ENCODE results near the gene SLC33A1. TPM values are rescaled to one million over a fixed set of nuclear protein-coding genes. Genes with fewer than 3 reads are reported as not detected.

SLC33A1 gene
- total and polyA plus RNA-seq, 2 of the 13 experiments (the other 11 are each of a cell fraction or from before 2014, with no cell fraction given) = 20.0 to 32.1 TPM

DNA sequence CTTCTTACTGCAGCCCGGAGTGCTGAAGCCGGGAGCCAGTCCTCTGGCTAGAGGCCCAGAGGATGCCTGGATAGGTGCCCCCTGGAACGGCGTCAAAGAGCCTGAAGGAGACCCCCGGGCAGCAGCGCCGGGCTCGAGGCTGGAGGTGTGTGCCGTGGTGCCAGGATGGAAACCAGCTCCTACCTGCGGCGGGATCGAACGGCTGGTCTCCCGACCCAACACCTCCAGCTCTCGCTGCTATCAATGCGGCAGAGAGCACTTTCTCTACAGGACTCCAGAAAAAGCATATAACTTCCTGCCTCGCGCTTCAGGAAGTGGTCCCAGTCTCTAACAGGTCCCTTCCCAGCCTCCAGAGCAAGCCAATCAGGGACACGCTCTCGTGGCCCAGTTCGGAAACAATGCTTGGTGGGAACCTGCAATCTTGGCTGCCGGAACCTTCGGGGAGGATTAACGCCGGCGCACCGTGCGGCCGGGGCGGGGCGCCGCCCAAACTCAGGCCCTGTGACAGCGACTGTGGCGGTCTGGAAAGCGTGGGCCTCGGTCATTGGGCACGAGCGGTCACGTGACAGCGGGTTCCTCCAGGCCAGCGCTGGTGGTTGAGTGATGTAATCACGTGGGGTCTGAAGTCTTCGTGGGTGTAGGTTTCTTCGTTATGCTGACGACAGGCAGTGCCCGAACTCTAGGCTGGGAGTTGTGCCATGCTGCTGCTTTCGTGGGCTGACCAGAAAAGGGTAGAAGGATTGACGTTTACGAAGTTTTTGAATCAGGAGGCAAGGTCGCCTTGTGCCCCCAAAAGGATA lies at the start of gene SLC33A1 (continued):
- TF ChIP-seq ZSCAN21 (CRISPR knock-in tag; IDR thresholded peaks at IDR 0.05; ENCODE audit: borderline replicate concordance) = peak; percentile 92
- TF ChIP-seq, protein P1, sequence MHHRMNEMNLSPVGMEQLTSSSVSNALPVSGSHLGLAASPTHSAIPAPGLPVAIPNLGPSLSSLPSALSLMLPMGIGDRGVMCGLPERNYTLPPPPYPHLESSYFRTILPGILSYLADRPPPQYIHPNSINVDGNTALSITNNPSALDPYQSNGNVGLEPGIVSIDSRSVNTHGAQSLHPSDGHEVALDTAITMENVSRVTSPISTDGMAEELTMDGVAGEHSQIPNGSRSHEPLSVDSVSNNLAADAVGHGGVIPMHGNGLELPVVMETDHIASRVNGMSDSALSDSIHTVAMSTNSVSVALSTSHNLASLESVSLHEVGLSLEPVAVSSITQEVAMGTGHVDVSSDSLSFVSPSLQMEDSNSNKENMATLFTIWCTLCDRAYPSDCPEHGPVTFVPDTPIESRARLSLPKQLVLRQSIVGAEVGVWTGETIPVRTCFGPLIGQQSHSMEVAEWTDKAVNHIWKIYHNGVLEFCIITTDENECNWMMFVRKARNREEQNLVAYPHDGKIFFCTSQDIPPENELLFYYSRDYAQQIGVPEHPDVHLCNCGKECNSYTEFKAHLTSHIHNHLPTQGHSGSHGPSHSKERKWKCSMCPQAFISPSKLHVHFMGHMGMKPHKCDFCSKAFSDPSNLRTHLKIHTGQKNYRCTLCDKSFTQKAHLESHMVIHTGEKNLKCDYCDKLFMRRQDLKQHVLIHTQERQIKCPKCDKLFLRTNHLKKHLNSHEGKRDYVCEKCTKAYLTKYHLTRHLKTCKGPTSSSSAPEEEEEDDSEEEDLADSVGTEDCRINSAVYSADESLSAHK (CRISPR knock-in tag; IDR thresholded peaks at IDR 0.05; ENCODE audit: borderline replicate concordance) = no peak
- peak; percentile 52; the same call in 1 of the 2 replicates for TF ChIP-seq RNF2 (conservative IDR thresholded peaks at IDR 0.05; ENCODE audit: low read depth)
- TF ChIP-seq PTBP1 (IDR thresholded peaks at IDR 0.05; ENCODE audit: low read depth, low read length, poor library complexity, severe bottlenecking) = no peak
- peak; percentile 65 for TF ChIP-seq ZNF563 (CRISPR knock-in tag; IDR thresholded peaks at IDR 0.05)
- TF ChIP-seq, protein P2, sequence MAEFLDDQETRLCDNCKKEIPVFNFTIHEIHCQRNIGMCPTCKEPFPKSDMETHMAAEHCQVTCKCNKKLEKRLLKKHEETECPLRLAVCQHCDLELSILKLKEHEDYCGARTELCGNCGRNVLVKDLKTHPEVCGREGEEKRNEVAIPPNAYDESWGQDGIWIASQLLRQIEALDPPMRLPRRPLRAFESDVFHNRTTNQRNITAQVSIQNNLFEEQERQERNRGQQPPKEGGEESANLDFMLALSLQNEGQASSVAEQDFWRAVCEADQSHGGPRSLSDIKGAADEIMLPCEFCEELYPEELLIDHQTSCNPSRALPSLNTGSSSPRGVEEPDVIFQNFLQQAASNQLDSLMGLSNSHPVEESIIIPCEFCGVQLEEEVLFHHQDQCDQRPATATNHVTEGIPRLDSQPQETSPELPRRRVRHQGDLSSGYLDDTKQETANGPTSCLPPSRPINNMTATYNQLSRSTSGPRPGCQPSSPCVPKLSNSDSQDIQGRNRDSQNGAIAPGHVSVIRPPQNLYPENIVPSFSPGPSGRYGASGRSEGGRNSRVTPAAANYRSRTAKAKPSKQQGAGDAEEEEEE (CRISPR knock-in tag; IDR thresholded peaks at IDR 0.05; ENCODE audit: borderline replicate concordance) = no peak
- TF ChIP-seq ZNF235 (CRISPR knock-in tag; IDR thresholded peaks at IDR 0.05; ENCODE audit: borderline replicate concordance) = no peak
- TF ChIP-seq SRSF1 (optimal IDR thresholded peaks at IDR 0.05; ENCODE audit: low read depth, low read length) = no peak
- TF ChIP-seq ZNF33A (CRISPR knock-in tag; IDR thresholded peaks at IDR 0.05; ENCODE audit: borderline replicate concordance) = peak; percentile 70; the same call in 1 of the 2 replicates
- no peak for TF ChIP-seq ZNF740 (CRISPR knock-in tag; IDR thresholded peaks at IDR 0.05)
- peak; percentile 68 for TF ChIP-seq TBX3 (IDR thresholded peaks at IDR 0.05; ENCODE audit: borderline replicate concordance)
- no peak for TF ChIP-seq MTF2 (CRISPR knock-in tag; IDR thresholded peaks at IDR 0.05; ENCODE audit: borderline replicate concordance)
- TF ChIP-seq, protein P3, sequence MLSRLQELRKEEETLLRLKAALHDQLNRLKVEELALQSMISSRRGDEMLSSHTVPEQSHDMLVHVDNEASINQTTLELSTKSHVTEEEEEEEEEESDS (CRISPR knock-in tag; IDR thresholded peaks at IDR 0.05; ENCODE audit: borderline replicate concordance) = no peak
- peak; percentile 78; the same call in 1 of the 2 replicates for TF ChIP-seq AHDC1 (CRISPR knock-in tag; IDR thresholded peaks at IDR 0.05; ENCODE audit: borderline replicate concordance)
- peak; percentile 61 for TF ChIP-seq ZNF225 (CRISPR knock-in tag; IDR thresholded peaks at IDR 0.05)
- 0 out of 2 replicates have a peak, but pooled peaks have one; percentile 13 for TF ChIP-seq TP53 (CRISPR knock-in tag; conservative IDR thresholded peaks at IDR 0.05)
- TF ChIP-seq KLF16 (CRISPR knock-in tag; IDR thresholded peaks at IDR 0.05) = peak in 1 of 2 experiments; percentile 99; a peak in 2 of 4 replicates
- peak; percentile 98 for TF ChIP-seq ZNF124 (CRISPR knock-in tag; IDR thresholded peaks at IDR 0.05)
